Lung (tissue), 12 donors: ENCODE measurements around the gene TP63. TPM values are rescaled to one million over a fixed set of nuclear protein-coding genes. Genes with fewer than 3 reads are reported as not detected.

Source experiments
- ATAC-seq: fragments of 200-7000 bp; cut with Tn5 transposase; one replicate; pipeline ENCODE4 v1.9.1; 2020; ENCODE audit warnings: moderate number of reproducible peaks; ENCODE audit not compliant: insufficient read depth, low FRiP score
- DNase-seq, 3 donors: peaks; one replicate each; pipeline ENCODE4 v3.0.0-alpha.2; 2013 to 2017
- H3K27ac ChIP-seq, 2 donors: one replicate each; pipeline ENCODE4 v1.5.1; 2013; ENCODE audit warnings: mild to moderate bottlenecking in 2 of 2, moderate library complexity in 2 of 2, control low read depth in 1 of 2, inconsistent platforms in 1 of 2, low read depth in 1 of 2, low read length in 1 of 2
- H3K27me3 ChIP-seq, 3 donors: one replicate each; pipeline ENCODE4 v1.5.1; 2013; ENCODE audit warnings: low read length in 2 of 3; ENCODE audit not compliant: control insufficient read depth in 3 of 3, insufficient read depth in 3 of 3
- H3K36me3 ChIP-seq, 4 donors: one replicate each; pipeline ENCODE4 v1.5.1; 2013; ENCODE audit warnings: low read length in 4 of 4, mild to moderate bottlenecking in 1 of 4, moderate library complexity in 1 of 4; ENCODE audit not compliant: control insufficient read depth in 4 of 4, insufficient read depth in 4 of 4
- H3K4me1 ChIP-seq, 5 donors: one replicate each; pipeline ENCODE4 v1.5.1; 2013; ENCODE audit warnings: low read length in 5 of 5, mild to moderate bottlenecking in 2 of 5, moderate library complexity in 1 of 5; ENCODE audit not compliant: control insufficient read depth in 5 of 5, insufficient read depth in 5 of 5
- H3K4me3 ChIP-seq: one replicate; pipeline ENCODE4 v1.5.1; 2013; ENCODE audit warnings: mild to moderate bottlenecking, control low read depth, moderate library complexity
- H3K9ac ChIP-seq, 2 donors: one replicate each; pipeline ENCODE4 v1.5.1; 2013; ENCODE audit warnings: low read length in 2 of 2, control low read depth in 1 of 2; ENCODE audit not compliant: insufficient read depth in 1 of 2
- H3K9me3 ChIP-seq, 4 donors: one replicate each; pipeline ENCODE4 v1.5.1; 2013; ENCODE audit warnings: low read length in 3 of 4, mild to moderate bottlenecking in 1 of 4, moderate library complexity in 1 of 4; ENCODE audit not compliant: control insufficient read depth in 4 of 4, insufficient read depth in 3 of 4
- WGBS, 2 donors: extraction: QIAGEN DNeasy Blood & Tissue Kit; methylation state at CpG; one replicate each; pipeline ENCODE4 v1.1.7; 2013; 5-methylcytosine and 5-hydroxymethylcytosine counted together
- polyA plus RNA-seq, 2 donors: library from polyadenylated mRNA; stranded (reverse); fragments of 200-250 nt; gene quantifications; one replicate each; pipeline ENCODE4 v1.2.1, GENCODE V29; 2013
- total RNA-seq, 2 donors: library from RNA; depleted of rRNA in 1 of 2; stranded (reverse); fragments of >200 nt in 1 of 2; gene quantifications; one replicate each; pipeline ENCODE4 v1.2.1, GENCODE V29; 2014 to 2021
- TF ChIP-seq, protein P1 (sequence below): IDR thresholded peaks from 2 replicates; pipeline ENCODE4 v1.5.1; 2012; ENCODE audit warnings: mild to moderate bottlenecking; ENCODE audit errors: control extremely low read depth, extremely low read depth
- donor health status: control.
- donor health status: control.
- donor health status: Bipolar disorder and iron deficiency.
- donor health status: healthy.
- donor health status: DM: yes; HTN: yes; CAD: no.

Gene TP63
- total and polyA plus RNA-seq, 4 donors = 1.1 to 12.3 (median 2.7) TPM

GRCh38 chr3:189689625-189690024 is 58.4 kb downstream of the TP63 start:
- TF ChIP-seq, protein P1, sequence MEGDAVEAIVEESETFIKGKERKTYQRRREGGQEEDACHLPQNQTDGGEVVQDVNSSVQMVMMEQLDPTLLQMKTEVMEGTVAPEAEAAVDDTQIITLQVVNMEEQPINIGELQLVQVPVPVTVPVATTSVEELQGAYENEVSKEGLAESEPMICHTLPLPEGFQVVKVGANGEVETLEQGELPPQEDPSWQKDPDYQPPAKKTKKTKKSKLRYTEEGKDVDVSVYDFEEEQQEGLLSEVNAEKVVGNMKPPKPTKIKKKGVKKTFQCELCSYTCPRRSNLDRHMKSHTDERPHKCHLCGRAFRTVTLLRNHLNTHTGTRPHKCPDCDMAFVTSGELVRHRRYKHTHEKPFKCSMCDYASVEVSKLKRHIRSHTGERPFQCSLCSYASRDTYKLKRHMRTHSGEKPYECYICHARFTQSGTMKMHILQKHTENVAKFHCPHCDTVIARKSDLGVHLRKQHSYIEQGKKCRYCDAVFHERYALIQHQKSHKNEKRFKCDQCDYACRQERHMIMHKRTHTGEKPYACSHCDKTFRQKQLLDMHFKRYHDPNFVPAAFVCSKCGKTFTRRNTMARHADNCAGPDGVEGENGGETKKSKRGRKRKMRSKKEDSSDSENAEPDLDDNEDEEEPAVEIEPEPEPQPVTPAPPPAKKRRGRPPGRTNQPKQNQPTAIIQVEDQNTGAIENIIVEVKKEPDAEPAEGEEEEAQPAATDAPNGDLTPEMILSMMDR = no peak
- Histone ChIP-seq H3K27ac (no peak overlapping the region), H3K27me3 (no peaks in the 10 kb centered on the region), H3K4me3 (no peak overlapping the region), H3K4me1 (no peaks in the 10 kb centered on the region), H3K9me3 (no peaks in the 10 kb centered on the region), H3K9ac (no peak overlapping the region), H3K36me3 (no peaks in the 10 kb centered on the region)
- no peak for ATAC-seq
- no peak for DNase-seq

- no peaks in the 10 kb centered on the region for H3K36me3 ChIP-seq
- no peak overlapping the region for H3K4me3 ChIP-seq
- ATAC-seq = no peak
- no peak for DNase-seq
- H3K27ac ChIP-seq = no peak overlapping the region
- H3K9me3 ChIP-seq = no peaks in the 10 kb centered on the region
- WGBS, 2 donors = 19 to 32% methylated on average over 1 of the region's 1 CpG
- H3K27me3 ChIP-seq = no peaks in the 10 kb centered on the region
- no peak overlapping the region for H3K9ac ChIP-seq
- TF ChIP-seq, protein P1 = no peak
- H3K4me1 ChIP-seq = no peaks in the 10 kb centered on the region
These were observed 59.0 kb downstream of the TP63 start for GRCh38 chr3:189690237-189690636.

DNA sequence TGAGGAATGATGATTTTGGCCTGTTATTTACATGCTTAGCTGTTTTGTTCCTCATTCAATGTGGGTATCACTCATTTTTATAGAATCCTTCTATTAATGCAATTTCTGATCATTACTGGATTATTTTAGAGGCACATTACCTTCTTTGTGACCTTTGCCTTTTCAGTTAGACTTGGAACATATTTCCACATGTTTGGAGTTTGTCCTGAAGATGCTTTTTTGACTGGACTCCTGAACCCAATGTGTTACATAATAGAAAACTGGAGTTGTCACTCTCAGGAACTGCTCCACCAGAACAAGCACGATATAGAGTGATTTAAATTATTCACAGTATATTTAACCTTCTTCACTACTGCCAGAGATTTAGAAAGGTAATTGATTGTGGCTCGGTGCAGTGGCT is 59.5 kb downstream of the TP63 start:
- DNase-seq (no peak), ATAC-seq (no peak)
- Histone ChIP-seq H3K9ac (no peak overlapping the region), H3K9me3 (no peaks in the 10 kb centered on the region), H3K27me3 (no peaks in the 10 kb centered on the region), H3K36me3 (no peaks in the 10 kb centered on the region), H3K27ac (no peak overlapping the region), H3K4me1 (no peaks in the 10 kb centered on the region), H3K4me3 (no peak overlapping the region)
- TF ChIP-seq, protein P1 = no peak
- 88 to 95% methylated on average over 2 of the region's 2 CpGs for WGBS, 2 donors

DNA sequence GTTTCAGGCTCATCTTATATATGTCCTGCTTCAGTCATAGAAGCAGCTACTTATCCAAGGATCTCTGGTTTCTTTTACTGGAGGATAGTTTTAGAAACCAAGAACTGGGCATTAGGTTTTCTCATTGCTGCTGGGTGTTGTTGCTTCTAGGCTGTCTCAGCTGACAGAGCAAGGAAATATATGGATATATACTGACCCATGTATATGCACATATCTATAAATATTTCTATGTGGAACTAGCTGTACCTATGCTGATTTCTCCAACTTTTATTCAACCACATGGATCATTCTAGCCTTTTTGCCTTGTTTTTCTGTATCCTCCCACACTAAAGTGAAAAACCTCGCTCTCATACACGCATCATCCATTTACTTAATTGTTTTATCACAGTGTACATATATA is 64.2 kb downstream of the TP63 start:
- TF ChIP-seq, protein P1 = no peak
- Histone ChIP-seq H3K9me3 (no peaks in the 10 kb centered on the region), H3K4me1 (no peaks in the 10 kb centered on the region), H3K4me3 (no peak overlapping the region), H3K27me3 (no peaks in the 10 kb centered on the region), H3K9ac (no peak overlapping the region), H3K36me3 (no peaks in the 10 kb centered on the region), H3K27ac (no peak overlapping the region)
- DNase-seq = no peak
- WGBS, 2 donors = 95 to 96% methylated on average over 2 of the region's 2 CpGs
- no peak for ATAC-seq
